Loucy (cell line): ENCODE measurements around the gene GAST.

Experiments
- H2AFZ ChIP-seq: fragments of 200-600 bp; sonication (generic); 2 replicates; pipeline ENCODE4 v1.6.0; 2016; ENCODE audit warnings: antibody characterized with exemption, mild to moderate bottlenecking, low read length, moderate library complexity
- H3F3A ChIP-seq: fragments of 200-600 bp; 2 replicates; pipeline ENCODE4 v1.6.0; 2016; ENCODE audit warnings: antibody characterized with exemption, low read depth, mild to moderate bottlenecking
- H3K27me3 ChIP-seq: fragments of 200-600 bp; sonication (generic); 2 replicates; pipeline ENCODE4 v1.6.1; 2014; ENCODE audit warnings: low read length, mild to moderate bottlenecking; ENCODE audit not compliant: insufficient read depth, poor library complexity, severe bottlenecking
- H3K36me3 ChIP-seq: fragments of 200-600 bp; sonication (generic); 2 replicates; pipeline ENCODE4 v1.6.1; 2016; ENCODE audit warnings: low read length; ENCODE audit not compliant: insufficient read depth
- H3K4me1 ChIP-seq: fragments of 200-600 bp; sonication (generic); 2 replicates; pipeline ENCODE4 v1.5.1; 2014; ENCODE audit warnings: low read length, mild to moderate bottlenecking; ENCODE audit not compliant: insufficient read depth, poor library complexity, severe bottlenecking
- H3K4me2 ChIP-seq: fragments of 200-600 bp; sonication (generic); 2 replicates; pipeline ENCODE4 v1.6.0; 2014; ENCODE audit warnings: antibody characterized with exemption, low read length, low read depth, mild to moderate bottlenecking; ENCODE audit not compliant: poor library complexity, severe bottlenecking
- H3K4me3 ChIP-seq: fragments of 200-600 bp; sonication (generic); 2 replicates; pipeline ENCODE4 v1.5.1; 2014; ENCODE audit warnings: low read length, mild to moderate bottlenecking, mixed read lengths; ENCODE audit not compliant: poor library complexity, severe bottlenecking
- H3K79me2 ChIP-seq: fragments of 200-600 bp; sonication (generic); 2 replicates; pipeline ENCODE4 v1.6.1; 2014; ENCODE audit warnings: low read length; ENCODE audit not compliant: insufficient read depth
- H3K9ac ChIP-seq: fragments of 200-600 bp; sonication (generic); 2 replicates; pipeline ENCODE4 v1.6.0; 2014; ENCODE audit warnings: mild to moderate bottlenecking, low read depth, low read length, moderate library complexity; ENCODE audit not compliant: poor library complexity, severe bottlenecking
- H3K9me2 ChIP-seq: fragments of 200-600 bp; sonication (generic); replicated peaks from 2 replicates; pipeline ENCODE4 v1.6.1; 2016; ENCODE audit warnings: low read depth, low read length, mixed read lengths
- H3K9me3 ChIP-seq: fragments of 200-600 bp; sonication (generic); 2 replicates; pipeline ENCODE4 v1.6.1; 2014; ENCODE audit warnings: mild to moderate bottlenecking, antibody characterized with exemption, low read length, low read depth; ENCODE audit not compliant: insufficient read depth
- H4K20me1 ChIP-seq: fragments of 200-600 bp; sonication (generic); 2 replicates; pipeline ENCODE4 v1.6.0; 2014; ENCODE audit warnings: antibody characterized with exemption, low read length, mild to moderate bottlenecking; ENCODE audit not compliant: insufficient read depth, poor library complexity, severe bottlenecking
- CTCF ChIP-seq: fragments of 200-600 bp; sonication (generic); conservative IDR thresholded peaks from 2 replicates; pipeline ENCODE4 v1.5.1; 2014; ENCODE audit warnings: mild to moderate bottlenecking, antibody characterized with exemption, low read length
- EZH2phosphoT487 ChIP-seq: fragments of 200-600 bp; IDR thresholded peaks from 2 replicates; pipeline ENCODE4 v1.6.1; 2018; ENCODE audit warnings: antibody characterized with exemption, mild to moderate bottlenecking, moderate library complexity, borderline replicate concordance

GAST gene

DNA sequence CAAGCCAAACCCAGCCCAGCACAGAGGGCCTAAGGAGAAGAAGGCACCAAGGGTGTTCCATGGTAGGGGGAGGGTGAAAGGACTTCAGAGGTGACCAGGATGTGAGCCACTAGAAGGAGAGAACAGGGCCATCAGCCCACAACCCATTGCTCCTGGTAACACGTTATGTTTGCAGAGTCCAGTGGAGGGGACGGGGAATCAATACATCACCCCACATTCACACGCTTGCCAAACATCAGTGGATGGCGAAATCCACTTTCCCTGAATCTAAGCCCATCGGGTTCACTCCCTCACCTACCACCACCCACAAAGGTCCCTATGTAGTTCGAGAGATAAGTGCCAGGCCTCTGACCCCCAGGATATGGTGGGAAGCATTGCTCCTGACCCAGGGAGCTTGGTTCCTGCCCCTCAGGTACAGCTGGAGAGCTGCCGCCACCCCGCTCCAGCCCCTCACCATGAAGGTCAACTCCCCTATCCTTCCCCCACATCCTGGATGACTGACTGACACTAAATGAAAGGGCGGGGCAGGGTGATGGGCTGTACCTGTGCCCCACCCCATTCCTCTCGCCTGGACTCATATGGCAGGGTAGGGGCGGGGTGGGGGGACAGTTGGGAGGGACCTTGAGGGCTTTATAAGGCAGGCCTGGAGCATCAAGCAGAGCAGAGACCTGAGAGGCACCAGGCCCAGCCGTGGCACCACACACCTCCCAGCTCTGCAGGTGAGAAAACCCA lies at the start of gene GAST:
GAST (plus strand) TSS at position 663 of the 732 bp plus-strand sequence. CDS start 3,106 bp downstream, outside the sequence.
- H3F3A ChIP-seq, result no peaks in the 10 kb centered on the region
- peaks cover 15% of the 10 kb centered on the region for H3K4me1 ChIP-seq
- H3K9me3 ChIP-seq, result no peaks in the 10 kb centered on the region
- peak within 1 kb of the TSS; percentile 45 for H3K4me2 ChIP-seq
- H3K79me2 ChIP-seq, result no peaks in the 10 kb centered on the region
- H3K27me3 ChIP-seq, result no peaks in the 10 kb centered on the region
- H3K9me2 ChIP-seq, result no peaks in the 10 kb centered on the region
- H3K4me3 ChIP-seq, result no peak within 1 kb of the TSS
- H3K36me3 ChIP-seq, result no peaks in the 10 kb centered on the region
- no peaks in the 10 kb centered on the region for H4K20me1 ChIP-seq
- TF ChIP-seq CTCF, result no peak
- TF ChIP-seq EZH2phosphoT487, result no peak
- H2AFZ ChIP-seq, result no peak within 1 kb of the TSS
- no peak within 1 kb of the TSS for H3K9ac ChIP-seq

DNA sequence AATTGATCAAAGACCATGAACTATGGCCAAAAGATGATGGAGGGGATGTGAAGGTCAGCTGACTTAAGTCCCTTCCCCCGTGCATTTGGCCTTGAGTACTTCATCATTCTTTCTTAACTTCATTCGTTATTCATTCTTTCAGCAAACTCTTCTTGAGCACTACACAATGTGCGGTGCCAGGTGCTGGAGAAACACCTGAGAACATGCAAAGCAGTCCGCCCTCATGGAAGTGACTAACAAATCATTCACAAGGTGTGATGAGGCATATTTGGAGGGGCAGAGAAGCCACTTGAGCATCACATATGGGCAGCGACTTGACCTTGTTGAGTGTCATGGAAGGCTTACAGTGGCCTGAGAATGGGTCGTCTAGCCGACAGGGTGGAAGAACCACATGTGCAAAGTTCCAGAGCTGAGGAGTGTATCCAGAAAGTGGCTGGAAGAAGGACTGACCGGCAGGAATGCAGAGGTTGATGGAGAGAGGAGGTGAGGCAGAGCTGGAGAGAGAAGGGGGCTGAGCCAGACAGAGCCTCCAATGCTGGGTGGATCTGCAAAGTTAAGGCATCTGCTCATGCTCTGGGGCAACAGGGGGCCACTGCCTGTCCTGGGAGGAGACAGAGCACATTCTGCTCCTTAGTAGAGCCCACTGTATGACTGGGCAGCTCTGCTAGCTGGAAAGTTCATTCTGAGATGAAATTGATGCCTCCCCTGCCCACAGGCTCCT lies 48.5 kb upstream of the GAST start:
- H3K36me3 ChIP-seq, result no peaks in the 10 kb centered on the region
- no peaks in the 10 kb centered on the region for H3K79me2 ChIP-seq
- H3K9ac ChIP-seq, result no peak overlapping the region
- no peaks in the 10 kb centered on the region for H3F3A ChIP-seq
- no peaks in the 10 kb centered on the region for H3K9me3 ChIP-seq
- H4K20me1 ChIP-seq, result no peaks in the 10 kb centered on the region
- H3K27me3 ChIP-seq, result no peaks in the 10 kb centered on the region
- peaks cover 23% of the 10 kb centered on the region for H3K4me1 ChIP-seq
- TF ChIP-seq EZH2phosphoT487 (no peak), CTCF (no peak)
- no peak overlapping the region for H3K4me3 ChIP-seq
- no peaks in the 10 kb centered on the region for H3K9me2 ChIP-seq
- no peak overlapping the region for H3K4me2 ChIP-seq
- no peak overlapping the region for H2AFZ ChIP-seq

DNA sequence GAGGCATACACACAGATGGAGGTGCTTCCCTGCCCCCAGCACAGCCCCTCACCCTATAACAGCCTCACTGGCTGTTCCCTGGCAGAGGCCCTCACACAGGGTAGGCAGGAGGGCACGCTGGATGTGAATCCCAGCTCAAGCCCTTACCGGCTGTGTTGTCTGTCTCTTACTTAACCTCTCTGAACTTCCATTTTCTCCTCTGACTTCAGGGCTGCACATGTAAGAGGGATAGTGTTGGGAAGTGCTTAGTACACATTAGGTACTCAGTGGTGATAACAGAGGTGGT lies 48.0 kb upstream of the GAST start:
- H3K79me2 ChIP-seq, result no peaks in the 10 kb centered on the region
- TF ChIP-seq CTCF, result no peak
- TF ChIP-seq EZH2phosphoT487, result no peak
- H3K4me3 ChIP-seq, result no peak overlapping the region
- no peak overlapping the region for H3K4me2 ChIP-seq
- H3F3A ChIP-seq, result no peaks in the 10 kb centered on the region
- no peaks in the 10 kb centered on the region for H3K9me2 ChIP-seq
- no peaks in the 10 kb centered on the region for H3K9me3 ChIP-seq
- H3K36me3 ChIP-seq, result no peaks in the 10 kb centered on the region
- no peaks in the 10 kb centered on the region for H4K20me1 ChIP-seq
- no peaks in the 10 kb centered on the region for H3K27me3 ChIP-seq
- H3K9ac ChIP-seq, result no peak overlapping the region
- H3K4me1 ChIP-seq, result peaks cover 23% of the 10 kb centered on the region
- no peak overlapping the region for H2AFZ ChIP-seq
